HEK293 (cell line): ENCODE measurements around the gene TRIP4.

Experiments
- CTCF ChIA-PET: fragments of 350-600 bp; formaldehyde crosslinking; extraction: SDS; loops from one replicate; lab custom pipeline; 2021; ENCODE audit warnings: antibody characterized with exemption; lab: Yijun Ruan, JAX
- POLR2A ChIA-PET: fragments of 300-600 bp; formaldehyde crosslinking; extraction: SDS; loops from one replicate; lab custom pipeline; 2020; ENCODE audit warnings: antibody characterized with exemption, inconsistent platforms; lab: Yijun Ruan, JAX
- H3K27ac ChIP-seq: fragments of 200-500 bp; sonication (Bioruptor generic); 2 replicates; pipeline ENCODE4 v1.5.1; 2014; ENCODE audit warnings: low read depth, low read length, control low read depth, inconsistent platforms; ENCODE audit errors: extremely low read depth
- H3K36me3 ChIP-seq, 2 experiments: fragments of 200-500 bp in 1 of 2; sonication (Bioruptor generic) in 1 of 2; 1 replicate in 1 of 2; 2 replicates in 1 of 2; pipeline ENCODE4 v1.5.1; 2014 to 2017; ENCODE audit warnings: inconsistent platforms in 2 of 2, low read length in 2 of 2; ENCODE audit not compliant: control insufficient read depth in 2 of 2, insufficient read depth in 1 of 2
- H3K4me1 ChIP-seq: fragments of 200-500 bp; sonication (Bioruptor generic); 2 replicates; pipeline ENCODE4 v1.5.1; 2014; ENCODE audit warnings: mild to moderate bottlenecking, low read length, inconsistent platforms; ENCODE audit not compliant: control insufficient read depth, insufficient read depth
- H3K4me3 ChIP-seq: 2 replicates; pipeline ENCODE4 v1.5.1; 2011; ENCODE audit warnings: low read depth, mild to moderate bottlenecking, control low read depth, low read length, moderate library complexity
- H3K9me3 ChIP-seq: fragments of 200-500 bp; sonication (Bioruptor generic); 2 replicates; pipeline ENCODE4 v1.5.1; 2014; ENCODE audit warnings: low read depth, low read length, inconsistent platforms; ENCODE audit not compliant: control insufficient read depth, insufficient read depth
- BCL11A ChIP-seq: fragments of 450-650 bp; formaldehyde crosslinking; IDR thresholded peaks from 2 replicates; pipeline ENCODE4 v1.5.1; 2016; ENCODE audit warnings: low read depth, missing biosample characterization, missing genetic modification characterization
- GLI4 ChIP-seq: fragments of 450-650 bp; formaldehyde crosslinking; IDR thresholded peaks from 2 replicates; pipeline ENCODE4 v1.5.1; 2016; ENCODE audit warnings: missing biosample characterization, missing genetic modification characterization
- MZF1 ChIP-seq: fragments of 450-650 bp; formaldehyde crosslinking; IDR thresholded peaks from 2 replicates; pipeline ENCODE4 v1.5.1; 2017; ENCODE audit warnings: missing biosample characterization, missing genetic modification characterization, borderline replicate concordance
- PBX3 ChIP-seq: sonication (generic); formaldehyde crosslinking; IDR thresholded peaks from 2 replicates; pipeline ENCODE4 v1.8.1; 2022; ENCODE audit warnings: mild to moderate bottlenecking, moderate library complexity, missing genetic modification reagents
- SP2 ChIP-seq: fragments of 450-650 bp; formaldehyde crosslinking; IDR thresholded peaks from 2 replicates; pipeline ENCODE4 v1.5.1; 2016; ENCODE audit warnings: missing biosample characterization, missing genetic modification characterization
- ZBTB10 ChIP-seq: fragments of 450-650 bp; formaldehyde crosslinking; IDR thresholded peaks from 2 replicates; pipeline ENCODE4 v1.5.1; 2016; ENCODE audit warnings: missing biosample characterization, missing genetic modification characterization
- ZBTB11 ChIP-seq: fragments of 450-650 bp; formaldehyde crosslinking; conservative IDR thresholded peaks from 2 replicates; pipeline ENCODE4 v1.5.1; 2016; ENCODE audit warnings: low read depth, missing biosample characterization, missing genetic modification characterization
- ZBTB21 ChIP-seq: fragments of 450-650 bp; formaldehyde crosslinking; IDR thresholded peaks from 2 replicates; pipeline ENCODE4 v1.5.1; 2017; ENCODE audit warnings: missing biosample characterization, missing genetic modification characterization
- ZBTB26 ChIP-seq: fragments of 450-650 bp; formaldehyde crosslinking; optimal IDR thresholded peaks from 2 replicates; pipeline ENCODE3; 2016; ENCODE audit warnings: missing biosample characterization, mild to moderate bottlenecking, missing genetic modification characterization
- ZBTB44 ChIP-seq: fragments of 450-650 bp; IDR thresholded peaks from 2 replicates; pipeline ENCODE4 v1.5.1; 2018; ENCODE audit warnings: missing biosample characterization, mild to moderate bottlenecking, missing genetic modification characterization
- ZBTB7A ChIP-seq: fragments of 450-650 bp; formaldehyde crosslinking; IDR thresholded peaks from 2 replicates; pipeline ENCODE4 v1.5.1; 2016; ENCODE audit warnings: low read depth, missing biosample characterization, missing genetic modification characterization
- ZBTB8A ChIP-seq: fragments of 450-650 bp; formaldehyde crosslinking; IDR thresholded peaks from 2 replicates; pipeline ENCODE4 v1.5.1; 2016; ENCODE audit warnings: missing biosample characterization, missing genetic modification characterization
- ZNF214 ChIP-seq: fragments of 450-650 bp; formaldehyde crosslinking; IDR thresholded peaks from 2 replicates; pipeline ENCODE4 v1.5.1; 2017; ENCODE audit warnings: missing biosample characterization, mild to moderate bottlenecking, missing genetic modification characterization, borderline replicate concordance
- ZNF239 ChIP-seq: fragments of 450-650 bp; formaldehyde crosslinking; IDR thresholded peaks from 2 replicates; pipeline ENCODE4 v1.5.1; 2016; ENCODE audit warnings: missing biosample characterization, missing genetic modification characterization
- ZNF449 ChIP-seq: fragments of 450-650 bp; formaldehyde crosslinking; IDR thresholded peaks from 2 replicates; pipeline ENCODE4 v1.5.1; 2017; ENCODE audit warnings: missing biosample characterization, mild to moderate bottlenecking, missing genetic modification characterization, moderate library complexity
- ZNF48 ChIP-seq: fragments of 450-650 bp; formaldehyde crosslinking; IDR thresholded peaks from 2 replicates; pipeline ENCODE4 v1.5.1; 2016; ENCODE audit warnings: missing biosample characterization, missing genetic modification characterization
- ZNF555 ChIP-seq: fragments of 450-650 bp; formaldehyde crosslinking; conservative IDR thresholded peaks from 2 replicates; pipeline ENCODE4 v1.5.1; 2017; ENCODE audit warnings: missing biosample characterization, mild to moderate bottlenecking, missing genetic modification characterization, inconsistent platforms
- ZNF558 ChIP-seq: fragments of 450-650 bp; formaldehyde crosslinking; IDR thresholded peaks from 2 replicates; pipeline ENCODE4 v1.5.1; 2016; ENCODE audit warnings: missing biosample characterization, missing genetic modification characterization
- ZNF580 ChIP-seq: fragments of 450-650 bp; formaldehyde crosslinking; IDR thresholded peaks from 2 replicates; pipeline ENCODE4 v1.5.1; 2016; ENCODE audit warnings: missing biosample characterization, missing genetic modification characterization
- ZNF610 ChIP-seq: fragments of 450-650 bp; formaldehyde crosslinking; IDR thresholded peaks from 2 replicates; pipeline ENCODE4 v1.5.1; 2016; ENCODE audit warnings: missing biosample characterization, missing genetic modification characterization, borderline replicate concordance
- ZNF624 ChIP-seq: fragments of 450-650 bp; formaldehyde crosslinking; IDR thresholded peaks from 2 replicates; pipeline ENCODE4 v1.5.1; 2017; ENCODE audit warnings: missing biosample characterization, missing genetic modification characterization
- ZNF660 ChIP-seq: fragments of 450-650 bp; IDR thresholded peaks from 2 replicates; pipeline ENCODE4 v1.5.1; 2018; ENCODE audit warnings: missing biosample characterization, mild to moderate bottlenecking, missing genetic modification characterization
- ZNF701 ChIP-seq: fragments of 450-650 bp; formaldehyde crosslinking; IDR thresholded peaks from 2 replicates; pipeline ENCODE4 v1.5.1; 2016; ENCODE audit warnings: missing biosample characterization, missing genetic modification characterization
- ZSCAN23 ChIP-seq: fragments of 450-650 bp; formaldehyde crosslinking; IDR thresholded peaks from 2 replicates; pipeline ENCODE4 v1.5.1; 2016; ENCODE audit warnings: missing biosample characterization, missing genetic modification characterization

The TRIP4 gene

GRCh38 chr15:64472161-64472560, 84.5 kb downstream of the TRIP4 start:
- H3K4me1 ChIP-seq = no peaks in the 10 kb centered on the region
- ChIA-PET CTCF (interaction anchor here (0.6 kb wide), 1 partner anchor 9 kb away, joined by 3 read pairs; no protein-coding TSS in a partner anchor), POLR2A (no interaction called here)
- TF ChIP-seq ZBTB44 (tag by site-specific recombination) (no peak), BCL11A (no peak), ZBTB10 (no peak), GLI4 (tag by site-specific recombination) (no peak), ZSCAN23 (tag by site-specific recombination) (no peak), ZNF610 (tag by site-specific recombination) (no peak), SP2 (tag by site-specific recombination) (no peak), ZNF555 (tag by site-specific recombination) (no peak), ZNF239 (tag by site-specific recombination) (no peak), ZBTB21 (tag by site-specific recombination) (no peak), ZNF580 (no peak), ZNF660 (tag by site-specific recombination) (no peak), ZBTB7A (tag by site-specific recombination) (no peak)
- no peaks in the 10 kb centered on the region for H3K9me3 ChIP-seq
- no peak overlapping the region for H3K4me3 ChIP-seq
- H3K36me3 ChIP-seq = peaks cover 0 to 4% of the 10 kb centered on the region in 2 experiments; a peak in 2 of 3 replicates
- no peak overlapping the region for H3K27ac ChIP-seq

GRCh38 chr15:64474846-64475245, 87.2 kb downstream of the TRIP4 start:
- no peak overlapping the region for H3K27ac ChIP-seq
- peaks cover 0 to 4% of the 10 kb centered on the region in 2 experiments; a peak in 2 of 3 replicates for H3K36me3 ChIP-seq
- POLR2A ChIA-PET = no interaction called here
- CTCF ChIA-PET = interaction anchor here (0.6 to 0.7 kb wide), 2 partner anchors 25 to 49 kb away, joined by 3 read pairs; no protein-coding TSS in a partner anchor
- no peak overlapping the region for H3K4me3 ChIP-seq
- no peaks in the 10 kb centered on the region for H3K9me3 ChIP-seq
- H3K4me1 ChIP-seq = no peaks in the 10 kb centered on the region
- TF ChIP-seq ZNF624 (no peak), ZNF48 (no peak), ZNF449 (tag by site-specific recombination) (no peak), ZNF701 (tag by site-specific recombination) (no peak), ZBTB8A (tag by site-specific recombination) (no peak), PBX3 (CRISPR knock-in tag) (no peak), ZBTB26 (no peak), ZBTB11 (no peak), ZNF558 (tag by site-specific recombination) (no peak), MZF1 (tag by site-specific recombination) (no peak), ZNF214 (no peak)
